Glutamatergic neuron (in vitro differentiated cells): Measurements from ENCODE around the gene GPR139. TPM values are rescaled to one million over a fixed set of nuclear protein-coding genes. Genes with fewer than 3 reads are reported as not detected.
A peak's percentile ranks its signal among the peaks of the same experiment; 100 is the strongest.

Source experiments
- DNase-seq: peaks from one replicate; pipeline ENCODE4 v3.0.0; 2022
- H3K27ac Mint-ChIP-seq: one replicate; pipeline ENCODE4 v1.8.0; 2020; ENCODE audit warnings: mild to moderate bottlenecking, mixed read lengths, inconsistent platforms; ENCODE audit not compliant: unreplicated experiment
- H3K27me3 Mint-ChIP-seq: one replicate; pipeline ENCODE4 v1.8.0; 2020; ENCODE audit warnings: mild to moderate bottlenecking, moderate library complexity, mixed read lengths, inconsistent platforms; ENCODE audit not compliant: unreplicated experiment
- H3K36me3 Mint-ChIP-seq: one replicate; pipeline ENCODE4 v1.8.0; 2020; ENCODE audit warnings: mild to moderate bottlenecking, mixed read lengths, inconsistent platforms; ENCODE audit not compliant: unreplicated experiment
- H3K4me1 Mint-ChIP-seq: one replicate; pipeline ENCODE4 v1.8.0; 2020; ENCODE audit warnings: mild to moderate bottlenecking, low read depth, mixed read lengths, inconsistent platforms; ENCODE audit not compliant: unreplicated experiment
- H3K4me3 Mint-ChIP-seq: one replicate; pipeline ENCODE4 v1.8.0; 2020; ENCODE audit warnings: mild to moderate bottlenecking, mixed read lengths, inconsistent platforms; ENCODE audit not compliant: unreplicated experiment
- H3K9me3 Mint-ChIP-seq: one replicate; pipeline ENCODE4 v1.8.0; 2020; ENCODE audit warnings: mild to moderate bottlenecking, moderate library complexity, mixed read lengths, inconsistent platforms; ENCODE audit not compliant: unreplicated experiment
- CTCF ChIP-seq: fragments of 200-600 bp; sonication (generic); IDR thresholded peaks from one replicate; pipeline ENCODE4 v1.5.0; 2021; ENCODE audit not compliant: partially characterized antibody, unreplicated experiment
- total RNA-seq: library from RNA; stranded (reverse); fragmentation: NEBNext Ultra II Directional; extraction: Animal tissue kit (Norgen Biotek cat#: 25700); gene quantifications from one replicate; pipeline ENCODE4 v1.2.1, GENCODE V29; 2021; ENCODE audit not compliant: unreplicated experiment

Gene GPR139
- total RNA-seq, 1 donor from 2014 or later, result not detected

- Mint-ChIP-seq H3K27ac (no peak overlapping the region), H3K27me3 (no peaks in the 10 kb centered on the region), H3K4me3 (no peak overlapping the region), H3K4me1 (no peaks in the 10 kb centered on the region), H3K9me3 (no peaks in the 10 kb centered on the region), H3K36me3 (no peaks in the 10 kb centered on the region)
- TF ChIP-seq CTCF, result no peak
- DNase-seq, result no peak
Measured at GRCh38 chr16:20016234-20016633, 57.5 kb downstream of the GPR139 start.

- Mint-ChIP-seq H3K9me3 (no peaks in the 10 kb centered on the region), H3K27ac (no peak overlapping the region), H3K27me3 (no peaks in the 10 kb centered on the region), H3K4me1 (no peaks in the 10 kb centered on the region), H3K36me3 (no peaks in the 10 kb centered on the region), H3K4me3 (no peak overlapping the region)
- peak; percentile 58 for TF ChIP-seq CTCF
- no peak for DNase-seq
Measured at GRCh38 chr16:20004931-20005330, 68.8 kb downstream of the GPR139 start.

- no peak for TF ChIP-seq CTCF
- H3K27me3 Mint-ChIP-seq, result no peaks in the 10 kb centered on the region
- H3K27ac Mint-ChIP-seq, result no peak overlapping the region
Measured at GRCh38 chr16:20002936-20003335, 70.8 kb downstream of the GPR139 start.

GRCh38 chr16:20001856-20002707 is 71.6 kb downstream of the GPR139 start:
- no peaks in the 10 kb centered on the region for H3K4me1 Mint-ChIP-seq
- TF ChIP-seq CTCF, result no peak
- H3K27me3 Mint-ChIP-seq, result no peaks in the 10 kb centered on the region
- peak; percentile 19 for DNase-seq
- H3K36me3 Mint-ChIP-seq, result no peaks in the 10 kb centered on the region
- no peaks in the 10 kb centered on the region for H3K9me3 Mint-ChIP-seq
- H3K4me3 Mint-ChIP-seq, result no peak overlapping the region
- no peak overlapping the region for H3K27ac Mint-ChIP-seq

More at GRCh38 chr16:20002936-20003335, 70.8 kb downstream of the GPR139 start:
- H3K9me3 Mint-ChIP-seq, result no peaks in the 10 kb centered on the region
- no peaks in the 10 kb centered on the region for H3K36me3 Mint-ChIP-seq
- H3K4me1 Mint-ChIP-seq, result no peaks in the 10 kb centered on the region
- no peak for DNase-seq
- no peak overlapping the region for H3K4me3 Mint-ChIP-seq

- Mint-ChIP-seq H3K4me3 (no peak overlapping the region), H3K4me1 (no peaks in the 10 kb centered on the region), H3K27me3 (no peaks in the 10 kb centered on the region), H3K27ac (no peak overlapping the region), H3K9me3 (no peaks in the 10 kb centered on the region), H3K36me3 (no peaks in the 10 kb centered on the region)
- TF ChIP-seq CTCF, result no peak
- DNase-seq, result no peak
Measured at GRCh38 chr16:19997734-19998133, 76.0 kb downstream of the GPR139 start.
